Panc1 (cell line): Measurements from ENCODE around the gene RLBP1. TPM values are rescaled to one million over a fixed set of nuclear protein-coding genes. Genes with fewer than 3 reads are reported as not detected.

ENCODE experiments used
- ATAC-seq: fragments of 200-7000 bp; cut with Tn5 transposase; 2 replicates; pipeline ENCODE4 v1.9.1; 2020; ENCODE audit warnings: mild to moderate bottlenecking, moderate library complexity
- BruUV-seq: library from RNA; stranded (reverse); fragments of 400-500 nt; replicated peaks from 2 replicates; lab custom pipeline; 2021; lab: Mats Ljungman, UMichigan
- CTCF ChIA-PET: fragments of 300-600 bp; sonication (Branson Sonifier 250); formaldehyde crosslinking; loops from one replicate; lab custom pipeline; 2022; ENCODE audit warnings: antibody characterized with exemption; lab: Charles Lee
- POLR2A ChIA-PET: fragments of 300-600 bp; sonication (Branson Sonifier 250); formaldehyde crosslinking; loops from one replicate; lab custom pipeline; 2022; ENCODE audit warnings: antibody characterized with exemption; lab: Charles Lee
- DNase-seq: peaks from one replicate; pipeline ENCODE4 v3.0.0-alpha.2; 2010; ENCODE audit warnings: low read depth, low spot score
- H3K27ac ChIP-seq: 2 replicates; pipeline ENCODE4 v1.5.1; 2011; ENCODE audit warnings: mild to moderate bottlenecking, low read length, inconsistent platforms
- H3K27me3 ChIP-seq: fragments of 200-500 bp; sonication (Bioruptor generic); 2 replicates; pipeline ENCODE4 v1.6.0; 2014; ENCODE audit warnings: low read length, inconsistent platforms; ENCODE audit not compliant: control insufficient read depth, insufficient read depth
- H3K36me3 ChIP-seq: fragments of 200-500 bp; sonication (Bioruptor generic); 2 replicates; pipeline ENCODE4 v1.5.1; 2014; ENCODE audit warnings: inconsistent platforms, mild to moderate bottlenecking, low read length, moderate library complexity; ENCODE audit not compliant: control insufficient read depth, insufficient read depth
- H3K4me1 ChIP-seq: 2 replicates; pipeline ENCODE4 v1.5.1; 2011; ENCODE audit warnings: inconsistent platforms, mild to moderate bottlenecking, low read length, moderate library complexity; ENCODE audit not compliant: control insufficient read depth, insufficient read depth
- H3K4me3 ChIP-seq, 2 experiments: 2 replicates each; pipeline ENCODE4 v1.5.1; 2011 to 2012; ENCODE audit warnings: low read depth in 2 of 2, low read length in 2 of 2, mild to moderate bottlenecking in 2 of 2, inconsistent platforms in 1 of 2, moderate library complexity in 1 of 2
- H3K9me3 ChIP-seq: fragments of 200-500 bp; sonication (Bioruptor generic); 2 replicates; pipeline ENCODE4 v1.5.1; 2014; ENCODE audit warnings: low read depth, mild to moderate bottlenecking, inconsistent platforms, low read length, moderate library complexity; ENCODE audit not compliant: control insufficient read depth, insufficient read depth
- POLR2AphosphoS5 ChIP-seq: IDR thresholded peaks from 2 replicates; pipeline ENCODE4 v1.6.1; 2012; ENCODE audit warnings: mild to moderate bottlenecking, low read depth, low read length, moderate library complexity
- SIN3A ChIP-seq: IDR thresholded peaks from 2 replicates; pipeline ENCODE4 v1.6.1; 2012; ENCODE audit warnings: low read depth, mild to moderate bottlenecking, low read length, moderate library complexity, borderline replicate concordance; ENCODE audit not compliant: insufficient read depth
- TCF7L2 ChIP-seq: IDR thresholded peaks from 2 replicates; pipeline ENCODE4 v1.6.1; 2011; ENCODE audit warnings: mild to moderate bottlenecking, low read depth, low read length, inconsistent platforms
- in situ Hi-C: cut with HindIII; loops from 2 replicates; pipeline ENCODE4 v1.10.0; 2016; ENCODE audit warnings: low sequenced_read_pairs, low pct_unique_long_range_greater_than_20kb
- intact Hi-C: fragments of 100-400 bp; cut with micrococcal nuclease; formaldehyde crosslinking; loops from one replicate; pipeline ENCODE4 v1.10.0; 2022; ENCODE audit not compliant: unreplicated experiment
- total RNA-seq: library from RNA; stranded (reverse); gene quantifications from one replicate; pipeline ENCODE4 v1.2.1, GENCODE V29; 2021; ENCODE audit not compliant: unreplicated experiment
- TF ChIP-seq, protein P1 (sequence below): fragments of 450-650 bp; IDR thresholded peaks from 2 replicates; pipeline ENCODE4 v1.5.1; 2017; ENCODE audit warnings: mild to moderate bottlenecking
- TF ChIP-seq, protein P2 (sequence below), 2 experiments: IDR thresholded peaks; 2 replicates each; pipeline ENCODE4 v1.6.1; 2011 to 2012; ENCODE audit warnings: low read depth in 2 of 2, control low read depth in 1 of 2, low read length in 1 of 2, mild to moderate bottlenecking in 1 of 2, moderate library complexity in 1 of 2; ENCODE audit not compliant: insufficient read depth in 1 of 2

Gene RLBP1
- total RNA-seq, 1 experiment from 2014 or later = not detected

GRCh38 chr15:89215627-89216026, 5.8 kb downstream of the RLBP1 start:
- H3K4me1 ChIP-seq = no peaks in the 10 kb centered on the region
- H3K9me3 ChIP-seq = no peaks in the 10 kb centered on the region
- H3K27me3 ChIP-seq = no peaks in the 10 kb centered on the region
- H3K36me3 ChIP-seq = no peaks in the 10 kb centered on the region
- ATAC-seq (no peak), DNase-seq (no peak)
- no peak overlapping the region for H3K27ac ChIP-seq
- no TSS peak for BruUV-seq
- in situ Hi-C loops (no loop called here), intact Hi-C loops (no loop called here)
- TF ChIP-seq POLR2AphosphoS5 (no peak), SIN3A (no peak), TCF7L2 (no peak)
- TF ChIP-seq, protein P1, sequence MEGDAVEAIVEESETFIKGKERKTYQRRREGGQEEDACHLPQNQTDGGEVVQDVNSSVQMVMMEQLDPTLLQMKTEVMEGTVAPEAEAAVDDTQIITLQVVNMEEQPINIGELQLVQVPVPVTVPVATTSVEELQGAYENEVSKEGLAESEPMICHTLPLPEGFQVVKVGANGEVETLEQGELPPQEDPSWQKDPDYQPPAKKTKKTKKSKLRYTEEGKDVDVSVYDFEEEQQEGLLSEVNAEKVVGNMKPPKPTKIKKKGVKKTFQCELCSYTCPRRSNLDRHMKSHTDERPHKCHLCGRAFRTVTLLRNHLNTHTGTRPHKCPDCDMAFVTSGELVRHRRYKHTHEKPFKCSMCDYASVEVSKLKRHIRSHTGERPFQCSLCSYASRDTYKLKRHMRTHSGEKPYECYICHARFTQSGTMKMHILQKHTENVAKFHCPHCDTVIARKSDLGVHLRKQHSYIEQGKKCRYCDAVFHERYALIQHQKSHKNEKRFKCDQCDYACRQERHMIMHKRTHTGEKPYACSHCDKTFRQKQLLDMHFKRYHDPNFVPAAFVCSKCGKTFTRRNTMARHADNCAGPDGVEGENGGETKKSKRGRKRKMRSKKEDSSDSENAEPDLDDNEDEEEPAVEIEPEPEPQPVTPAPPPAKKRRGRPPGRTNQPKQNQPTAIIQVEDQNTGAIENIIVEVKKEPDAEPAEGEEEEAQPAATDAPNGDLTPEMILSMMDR = no peak
- TF ChIP-seq, protein P2, sequence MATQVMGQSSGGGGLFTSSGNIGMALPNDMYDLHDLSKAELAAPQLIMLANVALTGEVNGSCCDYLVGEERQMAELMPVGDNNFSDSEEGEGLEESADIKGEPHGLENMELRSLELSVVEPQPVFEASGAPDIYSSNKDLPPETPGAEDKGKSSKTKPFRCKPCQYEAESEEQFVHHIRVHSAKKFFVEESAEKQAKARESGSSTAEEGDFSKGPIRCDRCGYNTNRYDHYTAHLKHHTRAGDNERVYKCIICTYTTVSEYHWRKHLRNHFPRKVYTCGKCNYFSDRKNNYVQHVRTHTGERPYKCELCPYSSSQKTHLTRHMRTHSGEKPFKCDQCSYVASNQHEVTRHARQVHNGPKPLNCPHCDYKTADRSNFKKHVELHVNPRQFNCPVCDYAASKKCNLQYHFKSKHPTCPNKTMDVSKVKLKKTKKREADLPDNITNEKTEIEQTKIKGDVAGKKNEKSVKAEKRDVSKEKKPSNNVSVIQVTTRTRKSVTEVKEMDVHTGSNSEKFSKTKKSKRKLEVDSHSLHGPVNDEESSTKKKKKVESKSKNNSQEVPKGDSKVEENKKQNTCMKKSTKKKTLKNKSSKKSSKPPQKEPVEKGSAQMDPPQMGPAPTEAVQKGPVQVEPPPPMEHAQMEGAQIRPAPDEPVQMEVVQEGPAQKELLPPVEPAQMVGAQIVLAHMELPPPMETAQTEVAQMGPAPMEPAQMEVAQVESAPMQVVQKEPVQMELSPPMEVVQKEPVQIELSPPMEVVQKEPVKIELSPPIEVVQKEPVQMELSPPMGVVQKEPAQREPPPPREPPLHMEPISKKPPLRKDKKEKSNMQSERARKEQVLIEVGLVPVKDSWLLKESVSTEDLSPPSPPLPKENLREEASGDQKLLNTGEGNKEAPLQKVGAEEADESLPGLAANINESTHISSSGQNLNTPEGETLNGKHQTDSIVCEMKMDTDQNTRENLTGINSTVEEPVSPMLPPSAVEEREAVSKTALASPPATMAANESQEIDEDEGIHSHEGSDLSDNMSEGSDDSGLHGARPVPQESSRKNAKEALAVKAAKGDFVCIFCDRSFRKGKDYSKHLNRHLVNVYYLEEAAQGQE (IDR thresholded peaks at IDR 0.05; ENCODE audit: insufficient read depth in 1 of 2, low read depth in 2 of 2, low read length in 1 of 2) = no peak
- POLR2A ChIA-PET = no interaction called here
- H3K4me3 ChIP-seq = no peak overlapping the region
- CTCF ChIA-PET = no interaction called here

DNA sequence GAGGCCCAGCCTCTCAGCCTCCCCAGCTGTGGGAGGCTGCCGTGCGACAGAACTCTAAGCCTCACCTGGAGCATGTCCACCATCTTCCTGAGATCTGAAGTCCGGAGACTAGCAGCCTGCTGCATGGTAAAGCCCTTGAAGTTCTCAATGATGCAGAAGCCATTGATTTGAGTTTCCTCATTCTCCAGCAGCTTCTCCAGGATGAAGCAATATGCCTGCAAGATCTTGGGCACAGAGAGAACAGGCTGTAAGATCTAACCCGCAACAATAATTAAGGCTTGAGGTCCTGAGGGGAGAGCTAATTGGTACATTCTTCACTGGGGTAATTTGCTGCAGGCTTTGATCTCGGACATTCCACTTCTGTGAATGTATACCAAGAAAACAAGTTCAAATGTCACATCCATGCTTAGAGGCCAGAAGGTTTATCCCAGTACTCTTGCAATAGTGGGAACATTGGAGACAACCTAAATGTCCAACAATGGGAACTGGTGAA, 9.7 kb downstream of the RLBP1 start:
- DNase-seq = no peak
- Histone ChIP-seq H3K4me3 (no peak overlapping the region), H3K27ac (no peak overlapping the region), H3K4me1 (peaks cover 3% of the 10 kb centered on the region; the same call in 1 of the 2 replicates), H3K9me3 (no peaks in the 10 kb centered on the region), H3K36me3 (no peaks in the 10 kb centered on the region), H3K27me3 (no peaks in the 10 kb centered on the region)
- ChIA-PET CTCF (interaction anchor here (0.7 kb wide), 2 partner anchors 13 to 124 kb away, joined by 4 to 5 read pairs; no protein-coding TSS in a partner anchor), POLR2A (no interaction called here)
- intact Hi-C loops (no loop called here), in situ Hi-C loops (no loop called here)
- ATAC-seq = no peak
- BruUV-seq = no TSS peak
- TF ChIP-seq, protein P2 (IDR thresholded peaks at IDR 0.05; ENCODE audit: insufficient read depth in 1 of 2, low read depth in 2 of 2, low read length in 1 of 2) = no peak
- no peak for TF ChIP-seq POLR2AphosphoS5
- TF ChIP-seq, protein P1 = no peak
